ENCODE results near the gene DYRK2.

Gene DYRK2

DNA sequence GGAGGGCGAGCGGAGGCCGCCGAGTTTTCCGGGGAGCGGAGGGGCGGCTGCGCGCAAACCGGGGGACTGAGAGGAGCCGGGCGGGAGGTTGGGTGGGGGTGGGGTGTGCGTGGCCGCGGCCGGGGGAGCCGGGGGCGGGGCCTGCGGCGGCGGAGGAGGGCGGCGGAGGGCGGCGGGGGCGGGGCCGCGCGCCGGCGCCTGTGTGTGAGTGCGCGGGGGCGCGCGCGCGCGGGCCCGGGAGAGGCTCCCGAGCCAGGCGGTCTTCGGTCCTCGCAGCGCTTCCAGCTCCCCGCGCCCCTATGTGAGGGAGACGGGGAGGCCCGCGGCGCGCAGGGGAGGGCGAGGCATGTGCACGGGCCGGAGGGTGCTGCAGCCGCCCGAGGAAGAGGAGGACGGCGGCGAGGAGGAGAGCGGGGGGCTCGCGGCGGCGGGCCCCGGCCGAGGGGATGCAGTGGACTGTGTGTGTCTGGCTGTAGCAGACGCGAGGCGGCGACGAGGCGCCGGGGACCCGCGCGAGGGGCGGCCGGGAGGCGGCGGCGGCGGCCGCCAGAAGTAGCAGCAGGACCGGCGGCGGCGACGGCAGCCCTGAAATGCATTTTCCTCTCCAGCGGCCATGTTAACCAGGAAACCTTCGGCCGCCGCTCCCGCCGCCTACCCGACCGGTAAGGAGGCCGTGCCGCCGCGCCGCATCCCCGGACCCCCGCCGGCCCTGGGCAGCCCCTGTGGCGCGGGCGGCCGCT, at the start of gene DYRK2:
Gene DYRK2 (plus strand): TSS at position 225 of the 740 bp plus-strand sequence. CDS start 389 bp downstream, at position 614.
- DNase-seq (ENCODE audit: low read depth): no peak

DNA sequence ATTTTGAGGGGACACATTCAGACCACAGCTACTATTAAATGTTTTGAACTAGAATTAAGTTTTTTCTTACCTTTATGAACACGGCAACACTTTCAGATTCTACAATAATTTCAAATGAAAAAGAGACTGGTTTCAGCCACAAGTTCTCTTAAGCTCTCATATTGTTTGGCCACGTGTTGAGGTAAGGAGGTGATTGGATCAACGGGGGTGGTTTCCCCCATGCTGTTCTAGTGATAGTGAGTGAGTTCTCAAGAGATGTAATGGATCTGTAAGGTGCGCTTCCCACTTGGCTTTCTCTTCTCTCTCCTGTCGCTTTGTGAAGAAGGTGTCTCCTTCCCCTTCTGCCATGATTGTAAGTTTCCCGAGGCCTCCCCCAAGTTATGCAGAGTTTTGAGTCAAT, 48.9 kb upstream of the DYRK2 start:
- DNase-seq (ENCODE audit: low read depth): no peak

DNA sequence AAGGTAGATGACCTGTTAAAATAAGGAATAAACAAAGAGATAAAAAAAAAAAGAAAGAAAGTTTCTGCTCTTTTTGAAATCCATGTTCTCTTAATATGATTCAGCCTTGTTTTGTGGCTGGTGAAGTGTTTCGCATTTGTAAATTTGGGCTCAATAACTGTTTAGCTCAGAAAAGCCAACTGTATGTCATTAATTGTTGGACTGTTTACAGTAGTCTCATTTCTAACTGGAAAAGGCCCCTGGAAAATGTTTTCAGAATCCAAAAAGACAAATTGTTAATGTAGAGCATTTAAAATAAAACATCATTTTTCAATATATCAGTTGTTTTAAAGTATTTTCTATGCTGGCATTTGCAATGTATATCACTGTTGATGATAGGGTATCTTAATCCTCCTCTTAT, 47.4 kb upstream of the DYRK2 start:
- DNase-seq (ENCODE audit: low read depth): no peak

DNA sequence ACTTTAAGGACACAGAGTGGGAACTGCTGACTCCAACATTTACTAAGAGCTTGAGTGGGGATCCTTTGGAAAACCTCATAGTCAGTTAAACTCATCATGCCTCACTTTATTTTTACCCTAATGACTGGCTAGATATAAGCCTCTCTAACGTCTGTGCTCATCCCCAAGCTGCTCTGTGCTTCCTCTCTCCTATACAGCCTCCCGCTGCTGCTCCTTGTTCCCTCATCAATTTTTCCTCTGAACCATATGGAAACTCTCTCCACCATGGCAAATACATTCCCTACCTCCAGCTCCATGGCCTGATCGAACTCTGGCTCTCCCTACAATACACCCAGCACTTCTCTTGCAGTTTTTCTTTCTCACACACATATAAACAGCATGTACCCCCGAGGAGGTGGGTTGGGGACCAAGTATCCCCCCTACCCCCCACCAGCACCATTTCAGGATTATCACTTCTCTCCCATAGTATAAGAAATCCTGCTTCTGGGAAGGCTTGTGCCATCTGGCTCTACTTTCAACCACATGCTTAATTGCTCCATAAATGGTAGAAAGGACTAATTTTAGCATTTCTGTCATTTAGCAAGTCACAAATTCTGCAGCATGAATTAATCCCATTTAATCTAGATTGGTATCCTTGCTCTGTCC, 39.2 kb upstream of the DYRK2 start:
- no peak for DNase-seq (ENCODE audit: low read depth)

DNA sequence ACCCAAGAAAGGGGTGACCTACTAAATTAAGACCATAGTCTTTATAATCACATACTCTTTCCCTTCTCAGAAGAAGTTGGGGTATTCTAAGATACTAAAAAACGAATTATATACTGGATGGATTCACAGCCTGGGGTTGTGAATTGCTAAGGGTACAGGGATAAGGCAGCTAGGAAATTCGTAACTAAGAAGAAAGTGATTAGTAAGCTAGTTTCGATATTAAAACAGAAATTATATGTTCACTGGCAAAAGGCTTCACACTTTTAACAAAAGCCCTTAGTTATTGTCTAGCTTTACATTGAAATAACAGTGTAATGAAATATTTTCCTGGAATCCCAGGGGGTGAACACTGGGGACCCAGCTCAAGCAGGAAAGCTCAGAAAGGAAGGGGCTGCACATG, 35.5 kb upstream of the DYRK2 start:
- DNase-seq (ENCODE audit: low read depth): no peak

DNA sequence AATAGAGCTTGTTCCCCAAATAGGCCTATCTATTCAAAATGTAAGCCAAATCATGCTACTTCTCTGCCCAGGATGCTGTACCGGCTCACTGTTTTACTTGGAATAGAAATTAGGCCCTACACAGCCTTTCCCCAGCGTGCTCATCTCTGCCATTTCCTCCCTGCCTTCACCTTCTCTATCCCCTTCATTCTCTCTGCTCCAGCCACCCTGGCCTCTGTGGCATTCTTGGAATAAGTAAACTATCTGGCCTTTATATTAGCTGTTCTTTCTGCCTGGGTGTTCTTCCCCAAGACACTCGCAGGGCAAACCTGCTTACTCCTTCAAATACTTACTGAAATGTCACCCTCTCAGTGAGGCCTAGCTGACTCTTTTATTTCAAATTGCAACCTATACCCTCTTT, 30.9 kb upstream of the DYRK2 start:
- no peak for DNase-seq (ENCODE audit: low read depth)

DNA sequence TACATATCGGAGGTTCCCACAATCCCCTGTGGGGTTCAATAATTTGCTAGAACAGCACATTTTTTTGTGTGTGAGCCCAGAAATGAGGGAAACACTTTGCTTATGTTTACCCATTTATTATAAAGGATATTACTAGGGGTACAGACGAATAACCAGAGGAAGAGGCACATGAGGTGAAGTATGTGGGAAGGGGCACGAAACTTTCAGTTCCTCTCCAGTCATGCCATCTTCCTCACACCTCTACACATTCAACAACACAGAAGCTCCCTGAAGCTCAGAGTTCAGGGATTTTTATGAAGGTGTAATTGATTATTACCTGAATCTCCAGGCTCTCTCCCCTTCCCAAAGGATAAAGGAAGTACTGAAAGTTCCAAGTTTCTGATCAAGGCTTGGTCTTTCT, 30.2 kb upstream of the DYRK2 start:
- no peak for DNase-seq (ENCODE audit: low read depth)

DNA sequence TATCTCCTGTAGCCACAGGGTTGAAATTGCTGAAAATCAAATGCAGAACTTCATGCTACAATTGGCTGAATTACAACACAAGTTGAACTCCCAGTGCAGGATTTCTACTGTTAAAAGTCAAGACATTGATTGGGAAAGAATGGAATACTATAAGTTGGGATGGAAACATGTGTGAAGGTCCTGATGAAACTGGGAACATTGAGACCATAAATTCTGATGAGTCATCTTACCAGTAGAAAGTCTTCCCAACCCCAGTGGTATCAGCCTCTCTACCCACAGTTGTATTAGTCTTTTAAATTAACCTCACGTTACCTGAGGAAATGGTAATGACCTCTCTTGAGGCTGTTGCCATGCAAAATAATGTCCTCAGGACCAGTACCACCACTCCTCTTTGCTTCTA, 27.4 kb upstream of the DYRK2 start:
- no peak for DNase-seq (ENCODE audit: low read depth)

DNA sequence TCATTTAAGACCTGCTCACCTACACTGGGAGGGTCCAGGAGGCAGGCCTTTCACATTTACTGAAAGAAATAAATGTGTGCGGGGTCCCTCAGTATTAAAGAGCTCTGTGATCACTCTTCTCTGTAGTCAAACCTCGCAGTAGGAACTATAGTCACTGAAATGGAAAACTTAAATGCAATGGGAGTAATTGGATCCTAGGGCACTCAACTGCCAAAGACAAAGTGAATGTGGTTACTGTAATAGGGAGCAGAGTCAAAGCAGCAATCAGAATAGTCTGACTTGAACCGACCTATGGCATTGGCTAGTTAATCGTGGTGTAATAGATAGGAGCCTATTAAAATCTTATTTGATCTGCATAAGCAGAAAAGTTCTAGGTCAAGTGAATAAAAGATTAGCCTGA, 26.6 kb upstream of the DYRK2 start:
- no peak for DNase-seq (ENCODE audit: low read depth)

DNA sequence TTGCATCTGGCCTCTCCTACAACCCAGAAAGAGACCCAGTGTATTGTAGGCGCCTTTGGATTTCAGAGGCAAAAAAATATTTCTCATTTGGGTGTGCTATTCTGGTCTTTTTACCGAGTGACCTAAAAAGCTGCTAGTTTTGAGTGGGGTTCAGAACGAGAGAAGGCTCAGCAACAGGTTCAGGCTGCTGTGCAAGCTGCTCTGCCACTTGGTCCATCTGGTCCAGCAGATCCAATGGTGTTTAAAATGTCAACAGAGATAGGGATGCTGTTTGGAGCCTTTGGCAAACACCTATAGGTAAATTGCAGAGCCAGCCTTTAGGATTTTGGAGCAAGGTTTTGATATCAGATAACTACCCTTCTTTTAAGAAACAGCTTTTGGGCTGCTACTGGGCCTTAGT, 25.3 kb upstream of the DYRK2 start:
- DNase-seq (ENCODE audit: low read depth): no peak

DNA sequence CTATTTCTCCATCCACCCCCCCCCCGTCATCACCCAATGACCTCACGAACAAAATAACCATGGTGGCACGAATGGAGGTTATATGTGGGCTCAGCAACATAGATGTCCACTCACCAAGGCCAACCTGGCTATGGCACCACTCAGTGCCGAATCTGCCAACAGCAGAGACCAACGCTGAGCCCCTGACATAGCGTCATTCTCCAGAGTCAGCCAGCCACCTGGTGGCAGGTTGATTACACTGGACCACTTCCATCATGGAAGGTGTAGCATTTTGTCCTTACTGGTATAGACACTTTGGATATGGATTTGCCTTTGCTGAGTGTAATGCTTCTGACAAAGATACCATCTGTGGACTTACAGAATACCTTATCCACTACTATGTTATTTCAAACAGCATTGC, 24.2 kb upstream of the DYRK2 start:
- DNase-seq (ENCODE audit: low read depth): no peak

DNA sequence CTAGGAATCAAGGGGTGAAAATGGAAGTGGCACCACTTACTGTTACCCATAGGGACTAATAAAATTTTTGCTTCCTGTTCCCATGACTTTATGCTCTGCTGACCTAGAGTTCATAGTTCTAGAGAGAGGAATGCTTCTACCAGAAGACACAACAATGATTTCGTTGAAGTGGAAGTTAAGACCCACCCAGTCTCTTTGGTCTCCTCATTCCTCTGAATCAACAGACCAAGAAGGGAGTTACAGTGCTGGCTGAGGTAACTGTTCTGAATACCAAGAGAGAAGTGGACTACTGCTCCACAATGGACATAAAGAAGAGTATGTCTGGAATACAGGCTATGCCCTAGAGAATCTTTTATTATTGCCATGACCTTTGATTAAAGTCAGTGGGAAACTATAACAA, 23.5 kb upstream of the DYRK2 start:
- DNase-seq (ENCODE audit: low read depth): no peak

DNA sequence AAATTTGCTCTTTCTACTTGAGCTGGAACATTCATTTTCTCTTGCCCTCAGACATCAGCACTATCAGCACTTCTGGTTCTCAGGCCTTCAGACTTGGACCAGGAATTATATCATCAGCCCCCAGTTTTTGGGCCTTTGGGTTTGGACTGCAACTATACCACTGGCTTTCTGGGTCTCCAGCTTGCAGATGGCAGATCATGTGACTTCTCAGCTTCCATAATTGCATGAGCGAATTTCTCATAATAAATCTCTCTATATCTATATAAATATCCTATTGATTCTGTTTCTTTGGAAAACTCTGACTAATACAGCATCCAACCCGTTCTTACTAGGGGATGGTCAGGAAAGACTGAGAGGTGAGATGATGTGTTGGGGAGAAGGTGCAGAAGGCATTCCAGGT, 22.4 kb upstream of the DYRK2 start:
- no peak for DNase-seq (ENCODE audit: low read depth)

DNA sequence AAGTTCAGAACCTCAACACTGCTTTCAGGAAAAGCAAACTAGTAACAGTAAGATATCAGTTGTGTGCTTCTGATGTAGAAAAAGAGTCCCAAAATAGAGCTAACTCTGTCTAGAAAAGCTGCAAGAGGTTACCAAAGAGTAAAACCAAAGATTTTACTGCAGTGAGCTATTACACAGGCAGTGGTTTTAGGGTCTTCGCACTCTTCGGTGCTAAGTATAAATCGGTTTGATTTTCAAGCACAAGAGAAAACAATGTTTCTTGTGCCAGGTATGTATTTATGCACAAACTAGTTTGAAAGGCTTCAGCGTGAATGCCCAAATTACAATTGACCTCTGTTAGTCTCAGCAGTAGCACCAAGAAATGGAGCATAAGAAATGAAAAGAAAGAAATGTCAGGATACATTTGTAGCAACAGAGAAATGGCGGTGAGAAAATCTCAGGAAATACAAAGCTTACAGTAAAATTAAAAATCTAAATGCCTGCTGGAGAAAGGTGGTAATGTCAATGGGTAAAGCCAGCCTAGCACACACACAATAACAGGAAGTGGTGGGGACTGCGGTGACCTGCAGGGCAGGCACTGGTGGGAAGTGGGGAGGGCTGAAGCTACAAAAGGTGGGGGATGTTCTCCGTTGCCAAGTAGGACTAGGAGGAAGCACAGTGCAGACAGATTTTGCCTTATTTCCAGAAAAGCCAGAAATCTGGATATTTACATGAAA, 18.0 kb upstream of the DYRK2 start:
- no peak for DNase-seq (ENCODE audit: low read depth)

DNA sequence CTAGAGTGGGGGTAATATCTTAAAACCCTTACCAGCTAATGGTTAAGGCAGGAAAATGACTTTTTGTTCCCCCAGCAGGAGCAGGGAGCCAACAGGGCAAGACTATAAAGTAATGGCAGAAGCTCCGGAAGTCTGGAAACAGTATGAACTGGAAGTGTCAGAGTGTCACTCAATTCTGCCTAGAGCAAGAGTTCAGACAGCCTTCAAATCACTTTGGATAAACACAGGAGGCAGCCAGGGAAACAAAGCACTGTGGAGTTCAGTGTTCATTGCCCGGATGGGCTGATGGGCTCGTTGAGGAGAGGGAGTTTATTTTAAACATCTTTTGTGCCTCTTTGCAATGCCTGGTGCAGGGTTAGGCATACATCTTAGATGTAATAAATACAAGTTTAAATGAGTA, 16.5 kb upstream of the DYRK2 start:
- DNase-seq (ENCODE audit: low read depth): no peak

DNA sequence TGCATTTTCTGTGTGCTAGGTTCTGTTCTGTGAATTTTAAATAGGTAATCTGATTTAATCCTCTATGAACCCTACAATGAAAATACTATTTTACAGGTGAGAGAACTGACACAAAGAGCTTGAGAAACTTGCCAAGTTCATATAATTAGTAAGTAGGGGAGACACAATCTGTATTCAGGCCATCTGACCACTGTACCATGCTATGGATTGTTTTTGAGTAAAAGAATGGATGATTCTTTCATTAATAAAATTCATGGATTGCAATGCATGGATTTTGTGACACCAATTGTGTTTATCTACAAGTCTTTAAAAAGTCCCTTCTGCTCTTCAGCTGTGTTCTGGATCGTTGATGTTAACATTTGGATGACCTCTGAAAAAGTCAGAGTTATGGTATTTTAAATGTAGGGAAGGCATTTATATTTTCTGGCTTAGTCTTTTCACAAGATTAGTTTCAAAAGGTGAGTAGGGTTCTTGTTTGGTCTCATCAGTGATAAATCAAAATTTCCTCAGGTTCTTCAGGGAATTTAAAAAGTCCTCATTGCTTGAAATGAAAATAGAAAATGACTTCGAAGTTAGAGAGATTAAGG, 15.4 kb upstream of the DYRK2 start:
- no peak for DNase-seq (ENCODE audit: low read depth)

DNA sequence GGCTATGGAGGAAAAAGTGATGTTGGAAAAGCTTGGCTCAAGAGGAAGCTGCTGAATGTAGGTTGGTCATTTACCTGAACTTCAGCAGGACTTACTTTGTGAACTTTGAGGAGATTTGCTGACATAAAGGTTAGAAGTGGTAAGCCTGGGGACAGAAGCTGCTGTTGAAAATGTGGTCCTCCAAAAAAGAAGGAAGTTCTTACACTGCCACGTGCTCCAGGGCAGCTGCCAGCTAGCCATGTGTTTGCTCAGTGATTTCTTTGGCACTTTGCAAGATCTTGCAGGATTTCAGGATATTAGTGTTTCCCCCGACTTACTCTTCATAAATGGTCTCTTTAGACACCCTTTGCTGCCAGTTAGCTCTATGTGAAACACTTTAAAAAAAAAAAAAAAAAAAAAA, 14.8 kb upstream of the DYRK2 start:
- no peak for DNase-seq (ENCODE audit: low read depth)

DNA sequence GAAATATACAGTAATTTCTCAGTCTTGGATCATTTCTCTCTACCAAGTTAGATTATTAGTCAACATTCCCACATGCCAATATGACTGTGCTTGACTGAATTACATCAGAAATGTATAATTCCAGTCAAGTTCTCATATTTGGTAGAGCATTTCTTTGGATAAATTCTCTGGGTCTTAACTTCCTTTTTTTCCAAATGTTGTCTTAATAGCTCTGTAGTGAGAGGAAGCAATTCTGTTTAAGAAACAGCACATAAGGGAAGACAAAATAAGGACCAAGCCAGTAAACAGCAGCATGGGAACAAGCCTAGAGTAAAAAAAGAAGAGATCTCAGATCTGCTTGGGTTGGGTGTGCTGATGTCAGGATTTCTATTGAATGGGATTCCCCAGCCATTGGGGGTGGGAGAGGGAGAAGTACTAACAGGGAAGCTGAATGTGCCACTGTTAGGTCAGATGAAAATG, 14.2 kb upstream of the DYRK2 start:
- DNase-seq (ENCODE audit: low read depth): no peak

DNA sequence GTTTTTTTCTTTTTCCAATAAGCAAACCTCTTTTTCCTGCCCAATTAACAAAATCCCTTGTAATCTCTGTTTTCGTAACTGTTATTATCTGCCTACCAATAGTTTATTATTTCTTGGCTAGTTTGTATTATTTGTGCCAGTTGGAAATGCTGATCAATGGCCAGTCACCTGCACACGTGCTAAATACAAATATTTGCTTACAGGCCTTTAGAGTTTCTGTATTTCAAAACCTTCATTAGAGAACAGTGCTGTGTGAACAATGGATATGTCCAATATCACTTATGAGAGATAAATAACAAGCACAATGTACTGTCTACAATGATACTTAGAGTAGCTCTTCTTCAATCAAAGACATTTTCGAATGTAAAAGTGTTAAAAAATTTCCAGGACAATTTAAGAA, 10.8 kb upstream of the DYRK2 start:
- DNase-seq (ENCODE audit: low read depth): no peak

DNA sequence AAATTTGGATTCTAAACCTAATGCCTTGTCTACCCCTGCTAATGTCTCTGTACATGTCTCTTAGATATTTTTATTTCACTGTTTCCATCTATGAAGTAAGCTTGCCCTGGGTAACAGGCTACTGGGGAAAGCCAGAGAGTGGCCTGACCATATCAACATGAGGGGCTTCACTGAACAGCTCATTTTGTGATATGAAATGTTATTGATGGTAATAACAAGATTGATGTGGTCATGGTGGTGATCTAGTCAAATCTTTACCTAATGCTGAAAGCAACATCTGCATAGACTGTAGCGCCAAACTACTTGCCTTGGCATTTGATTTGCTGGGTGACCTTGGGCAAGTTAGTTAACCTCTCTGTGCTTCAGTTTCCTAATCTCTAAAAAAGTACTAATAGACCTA, 9.9 kb upstream of the DYRK2 start:
- no peak for DNase-seq (ENCODE audit: low read depth)

DNA sequence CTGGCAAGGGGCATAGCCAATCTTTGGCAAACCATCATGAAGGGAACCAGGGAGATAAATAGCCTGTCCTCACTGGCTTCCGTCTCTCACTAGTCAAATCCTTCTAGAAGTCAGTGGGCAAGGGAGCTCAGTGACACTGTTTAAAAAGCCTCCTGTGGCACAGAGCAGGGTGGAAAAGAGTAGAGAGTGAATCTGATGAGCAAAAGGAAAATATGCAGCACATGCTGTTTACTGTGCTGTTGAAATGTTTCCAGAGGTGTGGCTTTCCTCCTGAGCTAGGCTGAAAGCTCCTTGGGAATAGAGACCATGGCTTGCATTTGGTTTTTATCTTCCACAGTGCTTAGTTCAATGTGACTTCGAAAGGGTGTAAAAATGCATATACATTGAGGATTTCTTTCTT, 7.7 kb upstream of the DYRK2 start:
- no peak for DNase-seq (ENCODE audit: low read depth)

DNA sequence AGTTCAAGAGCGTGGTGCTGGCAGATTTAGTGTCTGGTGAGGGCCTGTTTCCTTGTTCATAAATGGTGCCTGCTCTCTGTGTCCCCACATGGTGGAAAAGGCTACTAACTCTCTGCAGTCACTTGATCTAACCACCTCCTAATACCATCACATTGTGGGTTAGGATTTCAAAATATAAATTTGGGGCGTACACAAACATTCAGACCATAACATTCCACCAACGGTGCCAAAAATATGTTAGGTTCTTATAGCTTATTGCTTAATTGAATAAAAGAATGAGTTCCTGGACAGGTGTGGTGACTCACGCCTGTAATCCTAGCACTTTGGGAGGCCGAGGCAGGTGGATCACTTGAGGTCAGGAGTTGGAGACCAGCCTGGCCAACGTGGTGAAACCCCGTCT, 3.4 kb upstream of the DYRK2 start:
- DNase-seq (ENCODE audit: low read depth): no peak

DNA sequence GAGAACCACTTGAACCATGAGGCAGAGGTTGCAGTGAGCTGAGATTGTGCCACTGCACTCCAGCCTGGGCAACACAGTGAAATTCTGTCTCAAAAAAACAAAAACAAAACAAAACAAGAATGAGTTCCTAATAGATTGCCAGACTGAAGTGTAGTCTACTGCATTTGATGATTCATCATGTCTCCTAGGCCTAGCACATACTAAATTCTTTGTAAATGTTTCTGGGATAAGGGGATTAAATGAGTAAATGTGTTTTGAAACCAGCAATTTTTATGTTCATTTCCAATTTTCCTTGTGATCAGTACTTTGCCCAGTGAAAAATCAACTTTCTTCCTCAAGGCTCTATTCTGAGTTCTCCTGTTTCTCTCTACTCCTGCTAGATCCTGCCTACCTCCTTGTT, 2.9 kb upstream of the DYRK2 start:
- no peak for DNase-seq (ENCODE audit: low read depth)
